Measurements from ENCODE around the gene HHAT.

GRCh38 chr1:210499956-210500355 is 171.3 kb downstream of the HHAT start:
- TF ChIP-seq CTCF (IDR thresholded peaks at IDR 0.05) (no peak), POLR2A (IDR thresholded peaks at IDR 0.05) (no peak)

Measured in lower leg skin (tissue), 3 donors.